ENCODE data around the gene ABTB2. TPM values are rescaled to one million over a fixed set of nuclear protein-coding genes. Genes with fewer than 3 reads are reported as not detected.

Gene ABTB2
- total RNA-seq, 4 donors from 2014 or later, result 7.1 to 9.3 (median 7.7) TPM

DNA sequence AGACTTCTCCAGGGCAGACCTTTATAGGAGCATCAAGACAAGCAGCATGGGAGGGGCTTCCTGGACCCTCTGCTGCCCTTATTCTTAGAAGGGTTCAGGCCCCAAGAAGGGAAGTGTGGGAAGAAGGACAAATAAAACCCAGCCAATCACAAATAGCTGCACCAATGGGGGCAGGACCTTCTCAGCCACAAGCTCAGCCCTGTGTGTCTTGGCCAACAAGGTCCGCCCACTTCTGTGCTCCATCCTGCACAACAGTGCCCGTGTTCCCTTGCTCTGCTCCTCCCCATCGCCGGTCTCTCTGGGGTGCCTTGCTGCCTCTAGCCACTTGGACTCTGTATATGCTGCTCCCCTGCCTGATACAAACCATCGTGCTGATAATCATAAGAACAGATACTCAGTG, 166.2 kb downstream of the ABTB2 start:
- Histone ChIP-seq H3K4me3 (no peak overlapping the region), H3K27ac (no peak overlapping the region), H3K27me3 (no peaks in the 10 kb centered on the region), H3K36me3 (peaks cover 0 to 9% (median 0%) of the 10 kb centered on the region in 3 donors), H3K9me3 (no peaks in the 10 kb centered on the region), H3K4me1 (peaks cover 0 to 33% (median 18%) of the 10 kb centered on the region in 4 donors)
- no peak for DNase-seq (ENCODE audit: low spot score in 2 of 2)
- 51 to 63% methylated on average over 5 of the region's 5 CpGs for whole genome bisulfite sequencing, 2 donors
- TF ChIP-seq EP300 (IDR thresholded peaks at IDR 0.05) (no peak), POLR2A (IDR thresholded peaks at IDR 0.05) (no peak)
- TF ChIP-seq, protein P1, sequence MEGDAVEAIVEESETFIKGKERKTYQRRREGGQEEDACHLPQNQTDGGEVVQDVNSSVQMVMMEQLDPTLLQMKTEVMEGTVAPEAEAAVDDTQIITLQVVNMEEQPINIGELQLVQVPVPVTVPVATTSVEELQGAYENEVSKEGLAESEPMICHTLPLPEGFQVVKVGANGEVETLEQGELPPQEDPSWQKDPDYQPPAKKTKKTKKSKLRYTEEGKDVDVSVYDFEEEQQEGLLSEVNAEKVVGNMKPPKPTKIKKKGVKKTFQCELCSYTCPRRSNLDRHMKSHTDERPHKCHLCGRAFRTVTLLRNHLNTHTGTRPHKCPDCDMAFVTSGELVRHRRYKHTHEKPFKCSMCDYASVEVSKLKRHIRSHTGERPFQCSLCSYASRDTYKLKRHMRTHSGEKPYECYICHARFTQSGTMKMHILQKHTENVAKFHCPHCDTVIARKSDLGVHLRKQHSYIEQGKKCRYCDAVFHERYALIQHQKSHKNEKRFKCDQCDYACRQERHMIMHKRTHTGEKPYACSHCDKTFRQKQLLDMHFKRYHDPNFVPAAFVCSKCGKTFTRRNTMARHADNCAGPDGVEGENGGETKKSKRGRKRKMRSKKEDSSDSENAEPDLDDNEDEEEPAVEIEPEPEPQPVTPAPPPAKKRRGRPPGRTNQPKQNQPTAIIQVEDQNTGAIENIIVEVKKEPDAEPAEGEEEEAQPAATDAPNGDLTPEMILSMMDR (IDR thresholded peaks at IDR 0.05), result no peak

DNA sequence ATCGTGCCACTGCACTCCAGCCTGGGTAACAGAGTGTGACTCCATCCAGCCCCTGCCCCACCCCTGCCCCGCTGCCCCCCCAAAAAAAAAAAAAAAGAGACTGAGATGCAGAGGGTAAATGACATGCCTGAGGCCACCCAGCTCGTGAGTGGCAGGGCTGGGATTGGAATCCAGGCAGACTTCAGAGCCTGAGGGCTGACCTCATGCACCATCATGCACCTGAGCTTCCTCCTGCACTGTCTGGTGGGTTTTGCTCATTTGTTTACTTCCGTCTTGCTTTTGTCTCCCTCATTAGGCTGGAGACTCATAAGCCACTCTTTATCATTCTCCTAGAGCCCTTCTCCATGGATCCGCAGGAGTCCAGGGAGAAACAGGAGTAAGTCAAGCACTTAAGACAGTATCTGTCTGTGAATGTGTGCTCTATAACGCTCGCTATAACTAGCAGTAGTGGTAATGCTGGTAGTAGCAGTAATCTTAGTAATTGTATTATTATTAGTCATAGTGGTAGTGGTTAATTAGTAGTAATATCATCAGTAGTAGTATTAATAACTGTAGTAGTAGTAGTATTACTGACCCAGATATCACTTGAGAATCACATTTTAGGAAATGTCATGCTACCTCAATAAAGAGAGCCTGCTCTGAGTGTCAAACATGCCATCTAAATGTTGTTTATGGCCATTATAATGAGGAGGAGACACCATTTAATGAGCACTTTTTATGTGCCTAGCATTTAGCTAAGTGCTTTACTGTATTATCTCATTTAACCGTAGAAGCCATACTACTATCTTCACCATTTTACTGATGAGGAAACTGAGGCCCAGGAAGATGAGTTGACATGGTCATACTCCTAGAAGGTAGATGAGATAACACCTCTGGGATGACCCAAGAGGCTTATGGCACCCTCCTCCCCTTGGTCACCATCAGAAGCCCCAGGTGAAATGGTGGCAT, 167.3 kb downstream of the ABTB2 start:
- TF ChIP-seq, protein P1 (IDR thresholded peaks at IDR 0.05), result no peak
- TF ChIP-seq EP300 (IDR thresholded peaks at IDR 0.05) (no peak), POLR2A (IDR thresholded peaks at IDR 0.05) (no peak)
- no peaks in the 10 kb centered on the region for H3K27me3 ChIP-seq
- no peak overlapping the region for H3K4me3 ChIP-seq
- H3K9me3 ChIP-seq, result no peaks in the 10 kb centered on the region
- WGBS, 2 donors, result 91 to 94% methylated on average over 8 of the region's 8 CpGs
- H3K4me1 ChIP-seq, result peaks cover 0 to 42% (median 27%) of the 10 kb centered on the region in 4 donors
- no peak overlapping the region for H3K27ac ChIP-seq
- no peaks in the 10 kb centered on the region for H3K36me3 ChIP-seq
- no peak for DNase-seq (ENCODE audit: low spot score in 2 of 2)

DNA sequence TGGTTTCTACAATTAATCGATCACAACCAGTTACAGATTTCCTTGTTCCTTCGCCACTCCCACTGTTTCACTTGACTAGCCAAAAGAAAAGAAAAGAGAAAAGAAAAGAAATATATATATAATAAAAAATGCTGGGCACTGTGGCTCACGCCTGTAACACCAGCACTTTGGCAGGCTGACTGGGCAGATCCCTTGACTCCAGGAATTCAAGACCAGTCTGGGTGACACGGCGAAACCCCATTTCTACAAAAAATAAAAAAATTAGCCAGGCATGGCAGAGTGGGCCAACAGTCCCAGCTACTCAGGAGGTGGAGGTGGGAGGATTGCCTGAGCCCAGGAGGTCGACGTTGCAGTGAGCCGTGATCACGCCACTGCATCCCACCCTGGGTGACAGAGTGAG, 168.6 kb downstream of the ABTB2 start:
- no peak overlapping the region for H3K27ac ChIP-seq
- WGBS, 2 donors, result 80 to 86% methylated on average over 9 of the region's 9 CpGs
- no peaks in the 10 kb centered on the region for H3K27me3 ChIP-seq
- TF ChIP-seq POLR2A (IDR thresholded peaks at IDR 0.05) (no peak), EP300 (IDR thresholded peaks at IDR 0.05) (no peak)
- TF ChIP-seq, protein P1 (IDR thresholded peaks at IDR 0.05), result no peak
- no peak overlapping the region for H3K4me3 ChIP-seq
- no peaks in the 10 kb centered on the region for H3K36me3 ChIP-seq
- no peaks in the 10 kb centered on the region for H3K9me3 ChIP-seq
- peaks cover 0 to 48% (median 27%) of the 10 kb centered on the region in 4 donors for H3K4me1 ChIP-seq
- DNase-seq (ENCODE audit: low spot score in 2 of 2), result no peak

DNA sequence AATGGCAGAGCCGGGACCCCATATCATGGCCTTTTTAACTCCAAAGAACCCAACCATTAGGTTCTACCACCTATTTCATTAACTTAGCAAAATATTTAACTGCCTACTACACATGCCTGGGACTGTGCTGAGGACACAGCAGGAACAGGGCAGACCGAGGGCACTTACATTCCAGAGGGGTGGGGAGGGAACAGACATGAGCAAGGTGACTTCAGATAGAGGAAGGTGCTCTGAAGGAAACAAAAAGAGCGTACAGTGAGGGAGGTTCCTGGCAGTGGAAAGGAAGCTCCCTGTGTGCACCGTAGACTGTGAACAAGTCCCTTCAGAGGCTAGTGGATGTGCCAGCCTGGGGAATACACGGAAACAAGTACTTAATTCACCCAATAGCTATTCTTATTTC, 169.6 kb downstream of the ABTB2 start:
- DNase-seq (ENCODE audit: low spot score in 2 of 2), result no peak
- WGBS, 2 donors, result 75 to 86% methylated on average over 5 of the region's 5 CpGs
- H3K4me1 ChIP-seq, result peaks cover 0 to 49% (median 23%) of the 10 kb centered on the region in 4 donors
- no peaks in the 10 kb centered on the region for H3K27me3 ChIP-seq
- H3K9me3 ChIP-seq, result no peaks in the 10 kb centered on the region
- TF ChIP-seq POLR2A (IDR thresholded peaks at IDR 0.05) (no peak), EP300 (IDR thresholded peaks at IDR 0.05) (no peak)
- TF ChIP-seq, protein P1 (IDR thresholded peaks at IDR 0.05), result no peak
- H3K27ac ChIP-seq, result no peak overlapping the region
- no peaks in the 10 kb centered on the region for H3K36me3 ChIP-seq
- H3K4me3 ChIP-seq, result no peak overlapping the region

Data from tibial nerve (tissue), 4 donors.